Omental fat pad (tissue), 4 donors: ENCODE measurements around the gene ADPRH. TPM values are rescaled to one million over a fixed set of nuclear protein-coding genes. Genes with fewer than 3 reads are reported as not detected.

Experiments used
- ATAC-seq: fragments of 150-250 bp; one replicate; pipeline ENCODE4 v1.9.1; 2016; ENCODE audit warnings: mild to moderate bottlenecking, moderate library complexity; ENCODE audit not compliant: low FRiP score
- DNase-seq: peaks from one replicate; pipeline ENCODE4 v3.0.0-alpha.2; 2019; ENCODE audit warnings: low spot score
- CTCF ChIP-seq, 3 donors: fragments of 450-650 bp; IDR thresholded peaks; one replicate each; pipeline ENCODE4 v1.5.1; 2016 to 2017; ENCODE audit warnings: antibody characterized with exemption in 3 of 3, mild to moderate bottlenecking in 3 of 3, moderate library complexity in 2 of 3
- total RNA-seq, 4 donors: library from RNA; depleted of rRNA; stranded (reverse); fragments of >200 nt; gene quantifications; one replicate each; pipeline ENCODE4 v1.1.0, GENCODE V29; 2016

Gene ADPRH
- total RNA-seq, 4 donors from 2014 or later = 7.4 to 19.9 (median 11.8) TPM

- TF ChIP-seq CTCF (IDR thresholded peaks at IDR 0.05) = no peak
- no peak for DNase-seq
- no peak for ATAC-seq
Measured at GRCh38 chr3:119635719-119636118, 56.4 kb downstream of the ADPRH start.

DNA sequence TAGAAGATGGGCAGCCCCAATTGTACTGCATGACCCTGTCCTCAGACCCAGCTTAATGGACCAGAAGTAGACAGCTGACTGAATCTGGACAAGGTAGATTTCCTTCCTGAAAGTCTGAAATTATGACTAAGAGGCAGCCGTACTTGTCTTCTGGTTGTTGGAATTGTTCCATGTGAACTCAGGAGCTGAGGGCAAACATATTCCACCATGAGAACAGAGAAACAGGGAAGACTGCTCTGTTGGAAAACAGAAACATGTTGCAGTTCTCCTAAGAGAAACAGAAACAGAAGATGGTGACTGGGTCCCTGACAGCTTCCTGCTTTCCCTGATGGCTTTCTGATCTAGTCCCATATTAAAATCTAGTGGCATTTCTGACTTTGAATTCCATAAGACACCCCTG lies 57.0 kb downstream of the ADPRH start:
- DNase-seq (no peak), ATAC-seq (no peak)
- no peak for TF ChIP-seq CTCF (IDR thresholded peaks at IDR 0.05)

GRCh38 chr3:119636891-119637611 lies 57.8 kb downstream of the ADPRH start:
- TF ChIP-seq CTCF (IDR thresholded peaks at IDR 0.05) = no peak
- DNase-seq (no peak), ATAC-seq (no peak)

GRCh38 chr3:119637679-119638477 lies 58.6 kb downstream of the ADPRH start:
- no peak for TF ChIP-seq CTCF (IDR thresholded peaks at IDR 0.05)

More at GRCh38 chr3:119637679-119638477, 58.6 kb downstream of the ADPRH start:
- ATAC-seq = peak; percentile 62
- DNase-seq = no peak

Other genes starting within 250 kb of the ADPRH start
- gene TMEM39A, start 115.9 kb upstream of the ADPRH start, total RNA-seq = 10 to 100 TPM; 54.7 to 60.2 (median 56.9) TPM
- 10 to 100 TPM; 15.0 to 28.2 (median 17.7) TPM for gene POGLUT1, start 110.5 kb upstream of the ADPRH start, total RNA-seq
- 10 to 100 TPM; 23.7 to 55.5 (median 42.1) TPM for gene TIMMDC1, start 80.9 kb upstream of the ADPRH start, total RNA-seq
- gene CD80, start 19.9 kb upstream of the ADPRH start, total RNA-seq = under 1 TPM in 3 of 4 donors, not detected in 1; 0.50 to 0.96 (median 0.93) TPM
- gene PLA1A, start 18.4 kb downstream of the ADPRH start, total RNA-seq = 10 to 100 TPM in 1 of 4 donors, 1 to 10 TPM in 3; 3.3 to 12.8 (median 7.3) TPM
- 1 to 10 TPM; 1.3 to 7.1 (median 1.9) TPM for gene POPDC2, start 81.1 kb downstream of the ADPRH start, total RNA-seq
- 10 to 100 TPM; 22.1 to 45.7 (median 31.6) TPM for gene COX17, start 97.9 kb downstream of the ADPRH start, total RNA-seq
- 1 to 10 TPM; 2.2 to 4.7 (median 3.4) TPM for gene CFAP91, start 123.5 kb downstream of the ADPRH start, total RNA-seq
- under 1 TPM in 1 of 4 donors, not detected in 3; 0.38 TPM for gene NR1I2, start 202.6 kb downstream of the ADPRH start, total RNA-seq